Measurements from ENCODE around the gene PPP1R37.

PPP1R37 gene

GRCh38 chr19:45150751-45151281, 57.8 kb downstream of the PPP1R37 start:
- no peak overlapping the region for H3K27ac ChIP-seq (ENCODE audit: extremely low read depth, low read depth, low read length)
- ChIA-PET CTCF (interaction anchor here (1.5 to 1.6 kb wide), 2 partner anchors 8 to 25 kb away, joined by 3 to 5 read pairs; no protein-coding TSS in a partner anchor), POLR2A (interaction anchor here (1.1 to 4.5 kb wide), 2 partner anchors 27 to 59 kb away, joined by 3 to 18 read pairs; partner anchors contain the start of genes BLOC1S3 and TRAPPC6A)
- no peak overlapping the region for H3K4me3 ChIP-seq (ENCODE audit: low read depth, low read length)
- H3K36me3 ChIP-seq (ENCODE audit: control insufficient read depth in 2 of 2, insufficient read depth in 1 of 2, low read length in 2 of 2), result peaks cover 0 to 3% of the 10 kb centered on the region in 2 experiments; a peak in 1 of 3 replicates
- H3K4me1 ChIP-seq (ENCODE audit: control insufficient read depth, insufficient read depth, low read length), result peaks cover 2% of the 10 kb centered on the region; the same call in 1 of the 2 replicates
- no peaks in the 10 kb centered on the region for H3K9me3 ChIP-seq (ENCODE audit: control insufficient read depth, insufficient read depth, low read depth, low read length)
- no peak for TF ChIP-seq ZNF660 (tag by site-specific recombination; IDR thresholded peaks at IDR 0.05)
- no peak for TF ChIP-seq ZNF48 (tag by site-specific recombination; IDR thresholded peaks at IDR 0.05)
- TF ChIP-seq ZBTB48 (tag by site-specific recombination; IDR thresholded peaks at IDR 0.05), result 0 out of 2 replicates have a peak, but pooled peaks have one; percentile 36
- 0 out of 2 replicates have a peak, but pooled peaks have one; percentile 19 for TF ChIP-seq ZBTB10 (tag by site-specific recombination; IDR thresholded peaks at IDR 0.05)
- TF ChIP-seq ZNF221 (tag by site-specific recombination; IDR thresholded peaks at IDR 0.05; ENCODE audit: borderline replicate concordance), result no peak
- no peak for TF ChIP-seq MZF1 (tag by site-specific recombination; IDR thresholded peaks at IDR 0.05; ENCODE audit: borderline replicate concordance)
- TF ChIP-seq, protein P1, sequence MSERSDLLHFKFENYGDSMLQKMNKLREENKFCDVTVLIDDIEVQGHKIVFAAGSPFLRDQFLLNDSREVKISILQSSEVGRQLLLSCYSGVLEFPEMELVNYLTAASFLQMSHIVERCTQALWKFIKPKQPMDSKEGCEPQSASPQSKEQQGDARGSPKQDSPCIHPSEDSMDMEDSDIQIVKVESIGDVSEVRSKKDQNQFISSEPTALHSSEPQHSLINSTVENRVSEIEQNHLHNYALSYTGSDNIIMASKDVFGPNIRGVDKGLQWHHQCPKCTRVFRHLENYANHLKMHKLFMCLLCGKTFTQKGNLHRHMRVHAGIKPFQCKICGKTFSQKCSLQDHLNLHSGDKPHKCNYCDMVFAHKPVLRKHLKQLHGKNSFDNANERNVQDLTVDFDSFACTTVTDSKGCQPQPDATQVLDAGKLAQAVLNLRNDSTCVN (tag by site-specific recombination; optimal IDR thresholded peaks at IDR 0.05), result no peak
- TF ChIP-seq PATZ1 (tag by site-specific recombination; IDR thresholded peaks at IDR 0.05), result no peak
- 0 out of 2 replicates have a peak, but pooled peaks have one; percentile 19 for TF ChIP-seq GLIS1 (tag by site-specific recombination; IDR thresholded peaks at IDR 0.05)
- TF ChIP-seq SP3 (tag by site-specific recombination; IDR thresholded peaks at IDR 0.05), result no peak
- TF ChIP-seq ZNF341 (tag by site-specific recombination; IDR thresholded peaks at IDR 0.05; ENCODE audit: low read depth), result no peak
- TF ChIP-seq ZNF335 (tag by site-specific recombination; conservative IDR thresholded peaks at IDR 0.05), result no peak
- TF ChIP-seq YY1 (tag by site-specific recombination; IDR thresholded peaks at IDR 0.05), result no peak
- TF ChIP-seq ZNF24 (tag by site-specific recombination; IDR thresholded peaks at IDR 0.05), result no peak
- no peak for TF ChIP-seq ZBTB49 (tag by site-specific recombination; IDR thresholded peaks at IDR 0.05; ENCODE audit: low read depth)
- TF ChIP-seq, protein P2, sequence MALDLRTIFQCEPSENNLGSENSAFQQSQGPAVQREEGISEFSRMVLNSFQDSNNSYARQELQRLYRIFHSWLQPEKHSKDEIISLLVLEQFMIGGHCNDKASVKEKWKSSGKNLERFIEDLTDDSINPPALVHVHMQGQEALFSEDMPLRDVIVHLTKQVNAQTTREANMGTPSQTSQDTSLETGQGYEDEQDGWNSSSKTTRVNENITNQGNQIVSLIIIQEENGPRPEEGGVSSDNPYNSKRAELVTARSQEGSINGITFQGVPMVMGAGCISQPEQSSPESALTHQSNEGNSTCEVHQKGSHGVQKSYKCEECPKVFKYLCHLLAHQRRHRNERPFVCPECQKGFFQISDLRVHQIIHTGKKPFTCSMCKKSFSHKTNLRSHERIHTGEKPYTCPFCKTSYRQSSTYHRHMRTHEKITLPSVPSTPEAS (tag by site-specific recombination; IDR thresholded peaks at IDR 0.05), result no peak
- TF ChIP-seq ZNF701 (tag by site-specific recombination; IDR thresholded peaks at IDR 0.05), result no peak
- no peak for TF ChIP-seq ZNF140 (tag by site-specific recombination; IDR thresholded peaks at IDR 0.05)
- TF ChIP-seq ZNF426 (tag by site-specific recombination; IDR thresholded peaks at IDR 0.05), result no peak
- peak; percentile 69; the same call in 1 of the 2 replicates for TF ChIP-seq ZIC2 (tag by site-specific recombination; IDR thresholded peaks at IDR 0.05)
- TF ChIP-seq EGR2 (tag by site-specific recombination; IDR thresholded peaks at IDR 0.05; ENCODE audit: low read depth), result no peak
- TF ChIP-seq, protein P3, sequence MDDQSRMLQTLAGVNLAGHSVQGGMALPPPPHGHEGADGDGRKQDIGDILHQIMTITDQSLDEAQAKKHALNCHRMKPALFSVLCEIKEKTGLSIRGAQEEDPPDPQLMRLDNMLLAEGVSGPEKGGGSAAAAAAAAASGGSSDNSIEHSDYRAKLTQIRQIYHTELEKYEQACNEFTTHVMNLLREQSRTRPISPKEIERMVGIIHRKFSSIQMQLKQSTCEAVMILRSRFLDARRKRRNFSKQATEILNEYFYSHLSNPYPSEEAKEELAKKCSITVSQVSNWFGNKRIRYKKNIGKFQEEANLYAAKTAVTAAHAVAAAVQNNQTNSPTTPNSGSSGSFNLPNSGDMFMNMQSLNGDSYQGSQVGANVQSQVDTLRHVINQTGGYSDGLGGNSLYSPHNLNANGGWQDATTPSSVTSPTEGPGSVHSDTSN (CRISPR knock-in tag; IDR thresholded peaks at IDR 0.05), result no peak
- no peak for TF ChIP-seq KLF16 (tag by site-specific recombination; IDR thresholded peaks at IDR 0.05)
- TF ChIP-seq ZNF624 (tag by site-specific recombination; IDR thresholded peaks at IDR 0.05), result no peak
- no peak for TF ChIP-seq ZNF561 (tag by site-specific recombination; IDR thresholded peaks at IDR 0.05; ENCODE audit: borderline replicate concordance)
- no peak for TF ChIP-seq FEZF1 (tag by site-specific recombination; IDR thresholded peaks at IDR 0.05)
- no peak for TF ChIP-seq ZNF239 (tag by site-specific recombination; IDR thresholded peaks at IDR 0.05)

Measured in HEK293 (cell line).